ENCODE data around the gene FBXO3. TPM values are rescaled to one million over a fixed set of nuclear protein-coding genes. Genes with fewer than 3 reads are reported as not detected.

Gene FBXO3
- total RNA-seq, 1 experiment from 2014 or later, result 29.6 TPM

- H3K27me3 ChIP-seq (replicated peaks; ENCODE audit: control insufficient read depth, insufficient read depth, low read length), result no peaks in the 10 kb centered on the region
- BruUV-seq (replicated peaks), result no TSS peak
- intact Hi-C loops (cut with micrococcal nuclease; ENCODE audit: unreplicated experiment), result no loop called here
- H3K4me3 Mint-ChIP-seq (ENCODE audit: unreplicated experiment), result no peak overlapping the region
- peaks cover 21% of the 10 kb centered on the region for H3K4me1 ChIP-seq
- no peaks in the 10 kb centered on the region for H3K36me3 ChIP-seq (ENCODE audit: control insufficient read depth, insufficient read depth, low read length)
- no peak for DNase-seq
- no peak overlapping the region for H3K4me3 ChIP-seq (ENCODE audit: low read depth, low read length)
- no peaks in the 10 kb centered on the region for H3K36me3 Mint-ChIP-seq (ENCODE audit: insufficient read depth, unreplicated experiment)
- no peaks in the 10 kb centered on the region for H3K9me3 ChIP-seq
- ChIA-PET POLR2A (no interaction called here), CTCF (no interaction called here)
- TF ChIP-seq CTCF (IDR thresholded peaks at IDR 0.05; ENCODE audit: insufficient read depth in 1 of 2, low read depth in 1 of 2, low read length in 1 of 2, severe bottlenecking in 1 of 2, unreplicated experiment in 1 of 2), result no peak
- H3K9me3 Mint-ChIP-seq (ENCODE audit: unreplicated experiment), result no peaks in the 10 kb centered on the region
- H3K27me3 Mint-ChIP-seq (ENCODE audit: insufficient read depth, unreplicated experiment), result peaks cover 2% of the 10 kb centered on the region
- no peak overlapping the region for H3K27ac Mint-ChIP-seq (ENCODE audit: unreplicated experiment)
- H3K4me1 Mint-ChIP-seq (ENCODE audit: low read depth, unreplicated experiment), result peaks cover 14% of the 10 kb centered on the region
Measured at GRCh38 chr11:33695051-33695566, 79.2 kb downstream of the FBXO3 start.

- H3K4me1 ChIP-seq, result peaks cover 15% of the 10 kb centered on the region
- Mint-ChIP-seq H3K27ac (ENCODE audit: unreplicated experiment) (no peak overlapping the region), H3K4me1 (ENCODE audit: low read depth, unreplicated experiment) (peaks cover 13% of the 10 kb centered on the region), H3K9me3 (ENCODE audit: unreplicated experiment) (no peaks in the 10 kb centered on the region), H3K36me3 (ENCODE audit: insufficient read depth, unreplicated experiment) (no peaks in the 10 kb centered on the region), H3K4me3 (ENCODE audit: unreplicated experiment) (no peak overlapping the region), H3K27me3 (ENCODE audit: insufficient read depth, unreplicated experiment) (peaks cover 2% of the 10 kb centered on the region)
- ChIA-PET POLR2A (no interaction called here), CTCF (no interaction called here)
- intact Hi-C loops (cut with micrococcal nuclease; ENCODE audit: unreplicated experiment), result no loop called here
- no peak overlapping the region for H3K4me3 ChIP-seq (ENCODE audit: low read depth, low read length)
- DNase-seq, result no peak
- H3K27me3 ChIP-seq (replicated peaks; ENCODE audit: control insufficient read depth, insufficient read depth, low read length), result no peaks in the 10 kb centered on the region
- no peaks in the 10 kb centered on the region for H3K9me3 ChIP-seq
- H3K36me3 ChIP-seq (ENCODE audit: control insufficient read depth, insufficient read depth, low read length), result no peaks in the 10 kb centered on the region
- BruUV-seq (replicated peaks), result no TSS peak
- no peak for TF ChIP-seq CTCF (IDR thresholded peaks at IDR 0.05; ENCODE audit: insufficient read depth in 1 of 2, low read depth in 1 of 2, low read length in 1 of 2, severe bottlenecking in 1 of 2, unreplicated experiment in 1 of 2)
Measured at GRCh38 chr11:33694346-33695050, 79.8 kb downstream of the FBXO3 start.

- no peaks in the 10 kb centered on the region for H3K36me3 Mint-ChIP-seq (ENCODE audit: insufficient read depth, unreplicated experiment)
- H3K4me1 Mint-ChIP-seq (ENCODE audit: low read depth, unreplicated experiment), result peaks cover 13% of the 10 kb centered on the region
- BruUV-seq (replicated peaks), result no TSS peak
- ChIA-PET POLR2A (interaction anchor here (0.9 kb wide), 1 partner anchor 44 kb away, joined by 3 read pairs; the partner anchor contains the start of gene CD59), CTCF (interaction anchor here (1.2 kb wide), 1 partner anchor 330 kb away, joined by 3 read pairs; no protein-coding TSS in a partner anchor)
- Histone ChIP-seq H3K4me1 (peaks cover 14% of the 10 kb centered on the region), H3K36me3 (ENCODE audit: control insufficient read depth, insufficient read depth, low read length) (no peaks in the 10 kb centered on the region), H3K27me3 (replicated peaks; ENCODE audit: control insufficient read depth, insufficient read depth, low read length) (no peaks in the 10 kb centered on the region), H3K4me3 (ENCODE audit: low read depth, low read length) (no peak overlapping the region), H3K9me3 (0 out of 2 replicates have a peak, but pooled peaks cover under 1% of the 10 kb centered on the region)
- intact Hi-C loops (cut with micrococcal nuclease; ENCODE audit: unreplicated experiment), result no loop called here
- no peak for TF ChIP-seq CTCF (IDR thresholded peaks at IDR 0.05; ENCODE audit: insufficient read depth in 1 of 2, low read depth in 1 of 2, low read length in 1 of 2, severe bottlenecking in 1 of 2, unreplicated experiment in 1 of 2)
- H3K9me3 Mint-ChIP-seq (ENCODE audit: unreplicated experiment), result no peaks in the 10 kb centered on the region
- peaks cover 2% of the 10 kb centered on the region for H3K27me3 Mint-ChIP-seq (ENCODE audit: insufficient read depth, unreplicated experiment)
- no peak for DNase-seq
- no peak overlapping the region for H3K4me3 Mint-ChIP-seq (ENCODE audit: unreplicated experiment)
- H3K27ac Mint-ChIP-seq (ENCODE audit: unreplicated experiment), result no peak overlapping the region
Measured at GRCh38 chr11:33692541-33692940, 81.8 kb downstream of the FBXO3 start.
